Right cardiac atrium (tissue), 5 donors: Measurements from ENCODE around the gene CORO6. TPM values are rescaled to one million over a fixed set of nuclear protein-coding genes. Genes with fewer than 3 reads are reported as not detected.
A peak's percentile ranks its signal among the peaks of the same experiment; 100 is the strongest.

Experiments used
- ATAC-seq, 2 donors: fragments of 200-7000 bp; cut with Tn5 transposase; one replicate each; pipeline versions ENCODE4 v1.8.0 to v1.9.1; 2020; ENCODE audit warnings: moderate library complexity in 2 of 2, mild to moderate bottlenecking in 1 of 2
- DNase-seq, 3 donors: peaks; one replicate each; pipeline ENCODE4 v3.0.0-alpha.2; 2020
- H3K27ac ChIP-seq: one replicate; pipeline ENCODE4 v1.5.1; 2013; ENCODE audit warnings: mild to moderate bottlenecking, low read length, control low read depth, moderate library complexity
- H3K27me3 ChIP-seq: one replicate; pipeline ENCODE4 v1.6.1; 2013; ENCODE audit not compliant: control insufficient read depth, insufficient read depth
- H3K4me1 ChIP-seq: one replicate; pipeline ENCODE4 v1.6.1; 2013; ENCODE audit warnings: low read length; ENCODE audit not compliant: control insufficient read depth, insufficient read depth
- H3K4me3 ChIP-seq: one replicate; pipeline ENCODE4 v1.5.1; 2013; ENCODE audit warnings: low read length, control low read depth
- H3K9me3 ChIP-seq: one replicate; pipeline ENCODE4 v1.6.1; 2013; ENCODE audit warnings: low read length; ENCODE audit not compliant: control insufficient read depth
- WGBS: extraction: QIAGEN DNeasy Blood & Tissue Kit; methylation state at CpG from one replicate; pipeline ENCODE4 v1.1.7; 2013; 5-methylcytosine and 5-hydroxymethylcytosine counted together
- intact Hi-C, 4 donors: fragments of 100-400 bp; cut with DNase I; formaldehyde crosslinking; loops; one replicate each; pipeline versions ENCODE4 v1.11.0 to v1.14.0; 2022 to 2023
- polyA plus RNA-seq: library from polyadenylated mRNA; stranded (reverse); fragments of 200-250 nt; gene quantifications from one replicate; pipeline ENCODE4 v1.2.3, GENCODE V29; 2013
- total RNA-seq, 4 donors: library from RNA; stranded (reverse); fragmentation: NEBNext Ultra II Directional; extraction: Animal tissue kit (Norgen Biotek cat#: 25700); gene quantifications; one replicate each; pipeline ENCODE4 v1.2.1, GENCODE V29; 2021
- donor health status: healthy with polysubstance abuse.
- donor health status: DM: no; HTN: yes; CAD: no.
- donor health status: DM: no; HTN: no; CAD: no.
- donor health status: DM: no; HTN: yes; CAD: no; lungs with severe emphysema.
- donor health status: DM: yes; HTN: yes; CAD: no.

The CORO6 gene
- total and polyA plus RNA-seq, 5 donors: 93.5 to 148 (median 108) TPM

- no peak overlapping the region for H3K4me3 ChIP-seq
- H3K27ac ChIP-seq: peak overlapping the region; percentile 81
- H3K4me1 ChIP-seq: peaks cover 11% of the 10 kb centered on the region
- peak; percentile 5 to 23 for ATAC-seq
- intact Hi-C loops: no loop called here
- H3K27me3 ChIP-seq: no peaks in the 10 kb centered on the region
- DNase-seq: peak in 2 of 3 donors; percentile 73 to 75
- H3K9me3 ChIP-seq: no peaks in the 10 kb centered on the region
Measured at GRCh38 chr17:29619251-29619650, 3.5 kb downstream of the CORO6 start.

GRCh38 chr17:29618272-29619065, 4.2 kb downstream of the CORO6 start:
- WGBS: 49% methylated on average over 22 of the region's 22 CpGs
- intact Hi-C loops: no loop called here
- H3K4me1 ChIP-seq: peaks cover 16% of the 10 kb centered on the region
- no peaks in the 10 kb centered on the region for H3K27me3 ChIP-seq
- ATAC-seq (no peak), DNase-seq (peak in 1 of 3 donors; percentile 48)
- H3K27ac ChIP-seq: peak overlapping the region; percentile 40
- H3K4me3 ChIP-seq: no peak overlapping the region
- no peaks in the 10 kb centered on the region for H3K9me3 ChIP-seq

- ATAC-seq: peak; percentile 2 to 3
- Histone ChIP-seq H3K4me3 (peak overlapping the region; percentile 3), H3K27me3 (no peaks in the 10 kb centered on the region), H3K9me3 (no peaks in the 10 kb centered on the region), H3K27ac (no peak overlapping the region), H3K4me1 (peaks cover 10% of the 10 kb centered on the region)
- 15% methylated on average over 68 of the region's 68 CpGs for WGBS
- intact Hi-C loops: no loop called here
- peak; percentile 72 to 92 (median 91) for DNase-seq
Measured at GRCh38 chr17:29617481-29618271, 5.0 kb downstream of the CORO6 start.

DNA sequence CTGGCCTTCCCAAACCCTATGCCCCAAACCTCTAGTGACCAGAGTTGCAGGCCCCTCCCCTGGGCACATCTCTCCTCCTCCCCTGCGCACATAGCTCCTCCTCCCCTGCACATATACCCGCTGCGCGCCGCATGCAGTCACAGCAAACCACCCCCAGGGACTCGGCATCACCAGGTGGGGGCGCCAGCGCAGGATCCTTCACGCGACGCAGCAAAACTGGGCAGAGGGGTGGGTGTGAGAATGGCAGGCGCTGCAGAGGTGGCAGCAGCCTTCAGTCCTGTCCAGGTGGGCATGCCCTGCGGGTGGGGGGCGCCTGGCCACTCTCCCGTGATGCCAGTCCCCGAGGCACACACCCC, 5.6 kb downstream of the CORO6 start:
- peak; percentile 16 to 31 for ATAC-seq
- Histone ChIP-seq H3K9me3 (no peaks in the 10 kb centered on the region), H3K4me3 (no peak overlapping the region), H3K27me3 (no peaks in the 10 kb centered on the region), H3K4me1 (peaks cover 10% of the 10 kb centered on the region), H3K27ac (no peak overlapping the region)
- peak; percentile 77 to 90 (median 90) for DNase-seq
- 23% methylated on average over 16 of the region's 16 CpGs for WGBS
- intact Hi-C loops: no loop called here

DNA sequence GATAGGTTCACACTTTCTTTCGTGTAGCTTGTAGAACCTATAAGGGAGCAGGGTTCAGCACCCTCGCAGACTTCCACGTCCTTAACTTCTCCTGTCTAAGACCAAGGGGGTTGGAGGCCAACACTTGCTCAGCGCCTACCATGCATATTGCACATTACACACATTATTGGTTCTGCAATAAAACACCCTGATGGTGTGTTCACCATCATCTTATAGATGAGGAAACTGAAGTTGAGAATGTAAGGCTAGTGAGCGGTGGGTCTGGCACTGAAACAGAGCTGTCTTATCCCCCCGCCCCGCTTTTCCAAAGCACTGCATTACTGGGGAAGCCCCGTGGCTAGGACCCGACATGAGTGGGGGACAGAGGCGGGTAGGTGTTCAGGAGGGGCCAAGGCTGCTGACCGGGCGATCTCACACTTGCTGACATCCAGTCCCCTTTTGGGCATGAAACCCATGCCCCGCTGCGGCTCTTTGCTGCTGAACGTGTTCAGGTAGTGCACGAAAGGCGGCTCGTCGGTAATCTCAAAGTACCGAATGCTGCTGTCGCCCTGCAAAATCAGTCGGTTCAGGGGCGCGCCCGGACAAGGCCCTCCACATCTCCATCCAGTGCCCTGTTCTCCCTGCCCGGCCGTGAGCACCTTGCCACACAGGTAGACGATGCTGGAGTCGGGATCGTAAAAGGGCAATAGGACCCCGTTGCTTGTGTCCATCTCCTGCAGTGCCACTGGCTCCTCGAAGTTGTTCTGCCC, 6.2 kb downstream of the CORO6 start:
- Histone ChIP-seq H3K27ac (no peak overlapping the region), H3K4me3 (peak overlapping the region; percentile 5)
- no peak for ATAC-seq

GRCh38 chr17:29615492-29616299, 7.0 kb downstream of the CORO6 start:
- 17% methylated on average over 74 of the region's 74 CpGs for WGBS
- ATAC-seq (peak; percentile 75 to 77), DNase-seq (peak; percentile 87 to 97 (median 94))
- H3K4me3 ChIP-seq: peak overlapping the region; percentile 5
- H3K4me1 ChIP-seq: peaks cover 8% of the 10 kb centered on the region
- H3K27me3 ChIP-seq: no peaks in the 10 kb centered on the region
- H3K9me3 ChIP-seq: no peaks in the 10 kb centered on the region
- no peak overlapping the region for H3K27ac ChIP-seq
- intact Hi-C loops: no loop called here

More for the DNA sequence above, 6.2 kb downstream of the CORO6 start:
- WGBS: 59% methylated on average over 32 of the region's 32 CpGs
- DNase-seq: peak in 1 of 3 donors; percentile 60
- intact Hi-C loops: no loop called here
- H3K4me1 ChIP-seq: peaks cover 10% of the 10 kb centered on the region
- H3K27me3 ChIP-seq: no peaks in the 10 kb centered on the region
- H3K9me3 ChIP-seq: no peaks in the 10 kb centered on the region

GRCh38 chr17:29615048-29615385, 7.7 kb downstream of the CORO6 start:
- H3K4me3 ChIP-seq: no peak overlapping the region
- WGBS: 48% methylated on average over 15 of the region's 15 CpGs
- H3K27ac ChIP-seq: no peak overlapping the region
- intact Hi-C loops: no loop called here
- no peak for ATAC-seq
- peak; percentile 46 to 77 (median 71) for DNase-seq
- H3K27me3 ChIP-seq: no peaks in the 10 kb centered on the region
- H3K9me3 ChIP-seq: no peaks in the 10 kb centered on the region
- H3K4me1 ChIP-seq: peaks cover 7% of the 10 kb centered on the region

- DNase-seq: peak in 2 of 3 donors; percentile 50 to 71
- no peak for ATAC-seq
- peaks cover 6% of the 10 kb centered on the region for H3K4me1 ChIP-seq
- no peaks in the 10 kb centered on the region for H3K27me3 ChIP-seq
- H3K9me3 ChIP-seq: no peaks in the 10 kb centered on the region
- no peak overlapping the region for H3K27ac ChIP-seq
- intact Hi-C loops: no loop called here
- H3K4me3 ChIP-seq: no peak overlapping the region
- WGBS: 71% methylated on average over 16 of the region's 16 CpGs
Measured at GRCh38 chr17:29614349-29615047, 8.2 kb downstream of the CORO6 start.

DNA sequence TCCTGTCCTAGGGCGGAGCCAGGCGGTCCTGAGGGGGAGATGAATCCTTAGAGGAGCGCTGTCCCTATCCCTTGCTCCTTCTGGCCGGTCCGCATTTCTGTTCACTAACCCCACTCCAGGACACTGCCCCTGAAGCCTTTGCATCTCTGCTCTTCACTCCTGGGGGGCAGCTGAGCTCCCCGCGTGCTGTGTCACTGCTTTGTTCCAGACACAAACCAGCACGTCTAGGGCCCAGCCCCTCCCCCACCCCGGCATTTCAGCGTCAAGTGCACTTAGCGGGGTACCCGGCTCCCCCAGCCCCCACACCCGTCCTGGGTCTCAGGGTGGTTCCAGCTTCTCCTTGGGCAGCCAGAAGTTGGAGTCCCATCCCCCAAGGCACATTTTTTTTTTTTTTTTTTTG, 8.9 kb downstream of the CORO6 start:
- DNase-seq (peak; percentile 45 to 79 (median 74)), ATAC-seq (no peak)
- intact Hi-C loops: no loop called here
- Histone ChIP-seq H3K27me3 (no peaks in the 10 kb centered on the region), H3K27ac (no peak overlapping the region), H3K4me3 (no peak overlapping the region), H3K9me3 (no peaks in the 10 kb centered on the region), H3K4me1 (peaks cover 4% of the 10 kb centered on the region)
- 25% methylated on average over 13 of the region's 13 CpGs for WGBS

DNA sequence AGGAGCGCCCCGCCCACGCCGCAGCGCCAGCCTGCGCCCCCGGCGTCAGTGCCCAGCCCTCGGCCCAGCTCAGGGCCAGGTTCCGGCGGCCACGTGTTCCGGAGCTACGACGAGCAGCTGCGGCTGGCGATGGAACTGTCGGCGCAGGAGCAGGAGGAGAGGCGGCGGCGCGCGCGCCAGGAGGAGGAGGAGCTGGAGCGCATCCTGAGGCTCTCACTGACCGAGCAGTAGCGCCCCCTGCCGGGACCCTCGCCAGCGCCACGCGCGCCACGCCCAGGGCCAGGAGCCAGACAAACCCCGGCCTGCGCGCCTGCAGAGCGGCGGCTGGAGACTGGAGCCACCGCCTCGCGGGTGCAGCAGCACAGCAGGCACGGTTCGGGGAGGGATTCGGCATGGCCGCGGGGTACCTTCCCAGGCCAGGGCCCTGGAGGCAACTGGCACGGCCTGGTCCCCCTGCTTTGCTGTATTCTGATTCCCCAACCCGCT, 9.3 kb downstream of the CORO6 start:
- no peak overlapping the region for H3K27ac ChIP-seq
- H3K27me3 ChIP-seq: no peaks in the 10 kb centered on the region
- ATAC-seq (peak; percentile 74 to 76), DNase-seq (peak; percentile 96 to 99 (median 99))
- 1% methylated on average over 50 of the region's 50 CpGs for WGBS
- intact Hi-C loops: no loop called here
- H3K4me1 ChIP-seq: peaks cover 4% of the 10 kb centered on the region
- H3K9me3 ChIP-seq: no peaks in the 10 kb centered on the region
- no peak overlapping the region for H3K4me3 ChIP-seq
